Fibroblast of the aortic adventitia (primary cell): ENCODE measurements around the gene TEPSIN. TPM values are rescaled to one million over a fixed set of nuclear protein-coding genes. Genes with fewer than 3 reads are reported as not detected.

Experiments
- DNase-seq: peaks from one replicate; pipeline ENCODE4 v3.0.0-alpha.2; 2010; ENCODE audit warnings: low read depth
- H3K4me3 ChIP-seq: 2 replicates; pipeline ENCODE4 v1.5.1; 2011; ENCODE audit warnings: low read depth, mild to moderate bottlenecking, control low read depth, low read length, moderate library complexity
- total RNA-seq: library from RNA; depleted of rRNA; stranded (reverse); fragments of >200 nt; gene quantifications from 2 replicates; pipeline ENCODE4 v1.2.3, GENCODE V29; 2012; ENCODE audit warnings: low replicate concordance
- TF ChIP-seq, protein P1 (sequence below): IDR thresholded peaks from 2 replicates; pipeline ENCODE4 v1.5.1; 2011; ENCODE audit warnings: mild to moderate bottlenecking, low read length, control low read depth, inconsistent platforms; ENCODE audit not compliant: insufficient read depth

Gene TEPSIN
- total RNA-seq, 1 donor, result 13.3 TPM

DNA sequence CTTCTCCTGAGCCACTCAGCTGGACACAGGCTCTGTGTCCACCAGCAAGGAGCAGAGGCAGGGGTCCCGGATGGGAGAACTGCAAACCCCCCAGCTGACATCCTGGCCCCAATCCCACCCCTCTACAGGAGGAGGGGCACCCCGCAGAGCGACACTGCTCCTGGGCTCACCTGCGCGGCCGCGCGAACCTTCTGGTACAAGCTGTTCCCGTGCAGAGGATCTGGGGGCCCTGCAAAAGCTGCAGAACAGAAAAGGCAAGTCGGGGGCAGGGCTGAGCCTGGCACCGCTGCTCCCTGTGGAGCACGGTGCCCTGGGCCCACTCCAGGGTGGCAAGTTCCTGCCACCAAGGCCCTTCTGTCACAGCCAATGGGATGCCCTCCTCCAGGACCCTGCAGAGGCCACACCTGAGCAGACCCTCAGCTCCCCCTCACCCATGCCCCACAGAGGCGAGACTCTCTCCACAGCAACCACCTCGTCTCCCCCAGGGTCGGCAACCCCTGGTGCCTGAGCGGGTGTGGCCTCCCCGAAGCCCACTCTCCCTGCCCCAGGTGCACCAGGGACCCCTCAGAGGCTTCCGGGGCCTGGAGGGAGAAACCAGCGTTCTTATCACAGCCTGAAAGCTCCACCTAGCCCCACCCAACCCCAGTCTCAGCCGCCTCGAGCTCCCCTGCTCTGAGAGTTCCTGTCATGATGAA, 4.9 kb downstream of the TEPSIN start:
- DNase-seq, result no peak
- TF ChIP-seq, protein P1, sequence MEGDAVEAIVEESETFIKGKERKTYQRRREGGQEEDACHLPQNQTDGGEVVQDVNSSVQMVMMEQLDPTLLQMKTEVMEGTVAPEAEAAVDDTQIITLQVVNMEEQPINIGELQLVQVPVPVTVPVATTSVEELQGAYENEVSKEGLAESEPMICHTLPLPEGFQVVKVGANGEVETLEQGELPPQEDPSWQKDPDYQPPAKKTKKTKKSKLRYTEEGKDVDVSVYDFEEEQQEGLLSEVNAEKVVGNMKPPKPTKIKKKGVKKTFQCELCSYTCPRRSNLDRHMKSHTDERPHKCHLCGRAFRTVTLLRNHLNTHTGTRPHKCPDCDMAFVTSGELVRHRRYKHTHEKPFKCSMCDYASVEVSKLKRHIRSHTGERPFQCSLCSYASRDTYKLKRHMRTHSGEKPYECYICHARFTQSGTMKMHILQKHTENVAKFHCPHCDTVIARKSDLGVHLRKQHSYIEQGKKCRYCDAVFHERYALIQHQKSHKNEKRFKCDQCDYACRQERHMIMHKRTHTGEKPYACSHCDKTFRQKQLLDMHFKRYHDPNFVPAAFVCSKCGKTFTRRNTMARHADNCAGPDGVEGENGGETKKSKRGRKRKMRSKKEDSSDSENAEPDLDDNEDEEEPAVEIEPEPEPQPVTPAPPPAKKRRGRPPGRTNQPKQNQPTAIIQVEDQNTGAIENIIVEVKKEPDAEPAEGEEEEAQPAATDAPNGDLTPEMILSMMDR, result no peak
- no peak overlapping the region for H3K4me3 ChIP-seq

DNA sequence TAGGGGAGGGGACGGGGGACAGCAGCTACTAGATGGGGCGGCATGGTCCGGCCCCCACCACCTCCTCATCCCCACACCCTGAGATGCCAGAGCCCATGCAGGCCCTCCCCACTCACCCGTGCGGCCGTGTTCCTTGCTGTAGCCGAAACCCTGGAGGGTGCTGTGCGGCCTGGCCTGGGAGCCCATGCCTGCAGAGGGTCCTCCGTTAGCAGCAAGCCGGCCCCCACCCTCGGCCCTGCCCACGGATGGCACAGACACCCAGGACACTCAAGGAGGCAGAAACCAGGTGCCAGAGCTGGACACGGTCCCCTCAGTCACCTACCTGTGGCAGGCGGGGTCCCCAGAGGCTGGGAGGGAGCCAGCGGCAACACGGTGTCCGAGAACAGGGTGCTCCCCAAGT, 5.5 kb downstream of the TEPSIN start:
- DNase-seq, result no peak
- TF ChIP-seq, protein P1, result no peak
- H3K4me3 ChIP-seq, result no peak overlapping the region

DNA sequence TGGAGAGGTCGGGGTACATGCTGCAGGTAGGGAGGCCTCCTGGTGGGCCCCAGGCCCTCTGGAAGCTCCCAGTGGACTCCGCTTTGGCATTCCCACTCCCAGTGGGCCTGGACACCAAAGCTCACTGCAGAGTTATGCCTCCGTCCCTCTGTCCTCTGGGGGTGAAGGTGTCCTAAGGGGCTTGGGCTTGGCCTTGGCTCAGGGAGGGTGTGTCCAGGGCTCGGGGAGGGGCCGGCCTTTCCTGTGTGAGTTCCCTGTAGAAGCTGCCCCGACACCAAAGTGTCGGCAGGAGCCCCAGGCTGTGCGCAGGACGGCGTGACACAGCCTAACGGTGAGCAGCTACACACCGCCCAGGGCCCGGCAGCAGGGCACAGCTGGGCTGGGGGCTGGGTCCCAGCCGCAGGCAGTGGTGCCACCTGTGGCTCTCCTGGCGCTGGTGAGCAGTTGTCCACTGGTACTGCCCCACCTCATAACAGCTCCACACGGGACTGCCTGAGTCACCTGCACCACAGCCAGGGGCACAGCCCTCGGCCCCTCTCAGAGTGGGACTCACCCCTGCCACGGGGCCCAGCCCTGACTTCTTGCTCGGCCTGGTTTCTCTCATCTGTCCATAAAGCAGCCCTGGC, 6.1 kb downstream of the TEPSIN start:
- H3K4me3 ChIP-seq, result no peak overlapping the region
- DNase-seq, result no peak
- TF ChIP-seq, protein P1, result no peak

DNA sequence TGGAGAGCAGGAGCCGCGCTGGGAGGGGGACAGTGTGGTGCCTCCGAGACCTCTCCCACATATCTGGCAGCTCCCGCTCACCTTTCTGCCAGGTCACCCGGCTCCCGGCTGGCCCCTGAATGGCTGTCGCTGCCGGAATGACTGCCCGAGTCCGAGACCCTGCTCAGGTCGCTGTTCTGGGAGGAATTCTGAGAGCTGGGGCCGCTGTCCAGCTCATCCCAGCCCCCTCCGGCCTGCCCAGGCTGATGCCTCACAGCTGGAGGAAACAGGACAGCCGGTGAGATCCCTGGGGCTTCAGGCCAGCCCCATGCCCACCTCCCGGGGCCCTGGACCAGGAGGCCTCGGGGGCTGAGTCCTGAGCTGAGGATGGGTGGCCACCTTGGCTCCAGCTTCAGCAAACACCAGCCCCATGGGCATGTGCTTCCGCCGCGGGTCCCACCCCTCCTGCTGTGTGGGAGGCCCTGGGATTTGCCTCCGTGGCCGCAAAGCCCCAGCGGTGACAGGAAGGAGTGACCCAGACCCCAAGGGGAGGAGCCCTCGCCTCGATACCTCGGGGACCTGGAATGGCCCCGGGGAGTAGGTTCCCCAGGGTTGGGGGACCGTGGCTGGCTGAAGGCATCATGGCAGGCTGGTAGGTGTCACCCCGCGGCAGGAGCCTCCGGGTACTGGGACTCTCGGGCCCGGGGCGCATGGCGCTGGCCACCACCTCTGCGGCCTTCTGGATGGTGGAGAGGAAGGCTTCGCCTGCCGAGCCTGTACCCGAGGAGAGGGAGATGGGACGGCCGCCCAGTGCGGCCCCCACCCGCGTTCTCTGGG, 6.9 kb downstream of the TEPSIN start:
- TF ChIP-seq, protein P1, result no peak
- H3K4me3 ChIP-seq, result no peak overlapping the region
- no peak for DNase-seq

DNA sequence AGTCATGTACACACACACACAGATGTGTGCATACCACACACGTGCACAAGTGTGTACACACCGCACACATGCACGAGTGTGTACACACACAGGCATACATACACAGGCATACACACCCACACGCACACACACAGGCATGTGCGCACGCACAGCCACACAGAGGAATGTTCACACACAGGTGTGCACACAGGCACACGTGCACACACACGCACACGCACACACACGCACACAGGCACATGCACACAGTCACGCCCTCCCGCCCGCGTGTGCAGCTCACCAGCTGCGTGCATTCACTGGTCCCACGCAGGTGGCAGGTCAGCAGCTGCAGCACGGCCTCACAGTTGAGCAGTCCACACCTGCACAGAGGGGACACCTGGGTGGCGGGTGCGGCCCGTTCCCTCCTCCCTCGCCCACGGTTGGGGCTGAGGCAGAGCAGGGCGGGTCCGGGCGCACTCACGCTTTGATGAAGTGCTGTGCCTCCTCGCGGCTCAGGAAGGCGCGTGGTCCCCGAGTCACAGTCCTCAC, 7.7 kb downstream of the TEPSIN start:
- TF ChIP-seq, protein P1, result no peak
- no peak overlapping the region for H3K4me3 ChIP-seq

DNA sequence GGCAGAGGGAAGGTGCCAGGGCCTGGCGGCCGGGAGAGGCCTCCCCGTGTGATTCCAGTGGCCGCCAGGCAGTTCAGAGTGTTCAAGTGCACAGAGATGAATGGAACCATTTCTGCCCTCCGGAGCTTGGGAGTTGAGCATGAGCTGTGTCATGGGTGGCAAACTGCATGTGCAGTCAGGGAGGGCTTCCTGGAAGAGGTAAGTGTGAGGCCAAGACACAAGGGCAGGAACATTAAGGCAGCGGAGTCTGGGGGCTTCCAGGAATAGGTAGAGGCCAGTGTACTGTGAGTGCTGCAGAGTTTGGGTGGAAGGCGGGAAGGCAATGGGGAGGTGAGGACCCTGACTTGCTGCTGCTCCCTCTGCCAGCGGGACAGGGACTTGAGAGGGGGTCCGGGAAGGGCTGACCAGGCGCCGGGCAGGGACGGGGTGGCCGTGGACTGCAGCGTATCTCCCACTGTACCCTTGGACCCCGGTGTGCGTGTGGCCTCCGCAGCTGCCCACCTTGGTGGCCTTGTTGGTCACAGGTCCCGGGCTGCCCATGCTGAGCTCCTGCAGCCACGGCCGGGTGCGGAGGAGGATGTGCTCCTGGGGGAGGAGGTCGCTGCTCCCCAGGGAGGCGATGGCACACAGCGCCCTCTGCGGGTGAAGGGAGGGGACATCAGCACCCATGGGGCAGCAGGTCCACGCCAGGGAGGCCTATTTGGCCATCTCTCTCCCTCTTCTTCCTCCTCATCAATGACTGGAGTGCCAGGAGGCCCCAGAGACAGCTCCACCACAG, 8.6 kb downstream of the TEPSIN start:
- TF ChIP-seq, protein P1, result peak; percentile 30
- DNase-seq, result no peak
- no peak overlapping the region for H3K4me3 ChIP-seq

More for the DNA sequence above, 7.7 kb downstream of the TEPSIN start:
- no peak for DNase-seq
